Neural cell (in vitro differentiated cells): Measurements from ENCODE around the gene EIF2D. TPM values are rescaled to one million over a fixed set of nuclear protein-coding genes. Genes with fewer than 3 reads are reported as not detected.

ENCODE experiments used
- H2AFZ ChIP-seq: fragments of 200-600, 300-800 bp; sonication (generic), shearing (Covaris generic); 2 replicates; pipeline ENCODE4 v1.6.0; 2014; ENCODE audit warnings: low read depth, mild to moderate bottlenecking, antibody characterized with exemption, low read length, moderate library complexity
- H3F3A ChIP-seq: fragments of 200-600 bp; shearing (Covaris generic); 2 replicates; pipeline ENCODE4 v1.6.1; 2016; ENCODE audit warnings: mild to moderate bottlenecking, moderate library complexity, mixed read lengths, antibody characterized with exemption, low read length; ENCODE audit not compliant: insufficient read depth, poor library complexity, severe bottlenecking
- H3K27ac ChIP-seq: fragments of 200-600, 300-800 bp; sonication (generic), shearing (Covaris generic); 2 replicates; pipeline ENCODE4 v1.5.1; 2014; ENCODE audit warnings: mild to moderate bottlenecking, low read length, moderate library complexity
- H3K27me3 ChIP-seq: fragments of 300-800, 200-600 bp; sonication (generic), shearing (Covaris generic); 2 replicates; pipeline ENCODE4 v1.6.0; 2014; ENCODE audit warnings: mild to moderate bottlenecking, low read depth, low read length, moderate library complexity; ENCODE audit not compliant: insufficient read depth
- H3K36me3 ChIP-seq: fragments of 300-800, 200-600 bp; sonication (generic), shearing (Covaris generic); 2 replicates; pipeline ENCODE4 v1.5.1; 2014; ENCODE audit warnings: mild to moderate bottlenecking, antibody characterized with exemption, low read length, moderate library complexity; ENCODE audit not compliant: insufficient read depth
- H3K4me2 ChIP-seq: fragments of 300-800, 200-600 bp; sonication (generic), shearing (Covaris generic); 2 replicates; pipeline ENCODE4 v1.6.0; 2014; ENCODE audit warnings: mild to moderate bottlenecking, low read length
- H3K4me3 ChIP-seq: fragments of 300-800, 200-600 bp; sonication (generic), shearing (Covaris generic); 2 replicates; pipeline ENCODE4 v1.5.1; 2014; ENCODE audit warnings: mild to moderate bottlenecking, low read length, moderate library complexity
- H3K79me2 ChIP-seq: fragments of 200-600 bp; shearing (Covaris generic); replicated peaks from 2 replicates; pipeline ENCODE4 v1.6.0; 2014; ENCODE audit warnings: mild to moderate bottlenecking, low read length, moderate library complexity; ENCODE audit not compliant: insufficient read depth
- H3K9ac ChIP-seq: fragments of 300-800, 200-600 bp; sonication (generic), shearing (Covaris generic); 2 replicates; pipeline ENCODE4 v1.6.1; 2016; ENCODE audit warnings: mild to moderate bottlenecking, low read length, mixed read lengths
- H3K9me2 ChIP-seq: fragments of 200-600 bp; shearing (Covaris generic); 2 replicates; pipeline ENCODE4 v1.6.1; 2016; ENCODE audit warnings: mild to moderate bottlenecking, low read length, mixed read lengths; ENCODE audit not compliant: insufficient read depth
- H3K9me3 ChIP-seq: fragments of 200-600, 300-800 bp; sonication (generic), shearing (Covaris generic); 2 replicates; pipeline ENCODE4 v1.6.1; 2016; ENCODE audit warnings: mild to moderate bottlenecking, mixed run types, low read length, moderate library complexity, mixed read lengths
- H4K20me1 ChIP-seq: fragments of 200-600 bp; shearing (Covaris generic); 2 replicates; pipeline ENCODE4 v1.6.1; 2016; ENCODE audit warnings: mild to moderate bottlenecking, mixed run types; ENCODE audit not compliant: insufficient read depth
- EP300 ChIP-seq: fragments of 450-650 bp; conservative IDR thresholded peaks from 2 replicates; pipeline ENCODE4 v1.6.1; 2014; ENCODE audit warnings: antibody characterized with exemption, mild to moderate bottlenecking, moderate library complexity; ENCODE audit not compliant: poor library complexity, severe bottlenecking
- EZH2 ChIP-seq: fragments of 200-600, 300-800 bp; shearing (Covaris generic), sonication (generic); IDR thresholded peaks from 2 replicates; pipeline ENCODE4 v1.6.1; 2014; ENCODE audit warnings: antibody characterized with exemption, low read length, borderline replicate concordance, mild to moderate bottlenecking; ENCODE audit not compliant: insufficient read depth, poor library complexity, severe bottlenecking
- MXI1 ChIP-seq: fragments of 450-650 bp; conservative IDR thresholded peaks from 2 replicates; pipeline ENCODE4 v1.6.1; 2014; ENCODE audit warnings: antibody characterized with exemption, mild to moderate bottlenecking; ENCODE audit not compliant: poor library complexity, severe bottlenecking
- POLR2AphosphoS5 ChIP-seq: IDR thresholded peaks from 2 replicates; pipeline ENCODE4 v1.6.1; 2012
- RAD21 ChIP-seq: fragments of 450-650 bp; conservative IDR thresholded peaks from 2 replicates; pipeline ENCODE4 v1.6.1; 2014; ENCODE audit warnings: antibody characterized with exemption, mild to moderate bottlenecking, moderate library complexity
- SMC3 ChIP-seq: fragments of 450-650 bp; conservative IDR thresholded peaks from 2 replicates; pipeline ENCODE4 v1.6.1; 2014; ENCODE audit warnings: antibody characterized with exemption, mild to moderate bottlenecking, moderate library complexity; ENCODE audit not compliant: poor library complexity
- TAF1 ChIP-seq: IDR thresholded peaks from 2 replicates; pipeline ENCODE4 v1.6.1; 2012; ENCODE audit warnings: low read depth
- polyA plus RNA-seq: library from polyadenylated mRNA; depleted of rRNA; stranded (reverse); fragments of >200 nt; gene quantifications from 2 replicates; pipeline ENCODE4 v1.2.3, GENCODE V29; 2014
- TF ChIP-seq, protein P1 (sequence below): IDR thresholded peaks from 2 replicates; pipeline ENCODE4 v1.6.1; 2012; ENCODE audit warnings: borderline replicate concordance
- TF ChIP-seq, protein P2 (sequence below): fragments of 450-650 bp; IDR thresholded peaks from 2 replicates; pipeline ENCODE4 v1.5.1; 2014; ENCODE audit warnings: antibody characterized with exemption, mild to moderate bottlenecking, moderate library complexity; ENCODE audit not compliant: poor library complexity, severe bottlenecking

The EIF2D gene
- polyA plus RNA-seq, 1 donor from 2014 or later, result 37.1 TPM

- Histone ChIP-seq H3K79me2 (no peaks in the 10 kb centered on the region), H3K36me3 (no peaks in the 10 kb centered on the region), H3K9me2 (no peaks in the 10 kb centered on the region), H3K9me3 (no peaks in the 10 kb centered on the region), H3K27me3 (no peaks in the 10 kb centered on the region), H3K27ac (no peak overlapping the region), H4K20me1 (no peaks in the 10 kb centered on the region), H3K4me2 (no peak overlapping the region), H3F3A (no peaks in the 10 kb centered on the region), H3K9ac (no peak overlapping the region), H2AFZ (no peak overlapping the region), H3K4me3 (no peak overlapping the region)
- TF ChIP-seq SMC3, result no peak
- TF ChIP-seq EP300, result no peak
- no peak for TF ChIP-seq TAF1
- no peak for TF ChIP-seq RAD21
- no peak for TF ChIP-seq POLR2AphosphoS5
- TF ChIP-seq, protein P1, sequence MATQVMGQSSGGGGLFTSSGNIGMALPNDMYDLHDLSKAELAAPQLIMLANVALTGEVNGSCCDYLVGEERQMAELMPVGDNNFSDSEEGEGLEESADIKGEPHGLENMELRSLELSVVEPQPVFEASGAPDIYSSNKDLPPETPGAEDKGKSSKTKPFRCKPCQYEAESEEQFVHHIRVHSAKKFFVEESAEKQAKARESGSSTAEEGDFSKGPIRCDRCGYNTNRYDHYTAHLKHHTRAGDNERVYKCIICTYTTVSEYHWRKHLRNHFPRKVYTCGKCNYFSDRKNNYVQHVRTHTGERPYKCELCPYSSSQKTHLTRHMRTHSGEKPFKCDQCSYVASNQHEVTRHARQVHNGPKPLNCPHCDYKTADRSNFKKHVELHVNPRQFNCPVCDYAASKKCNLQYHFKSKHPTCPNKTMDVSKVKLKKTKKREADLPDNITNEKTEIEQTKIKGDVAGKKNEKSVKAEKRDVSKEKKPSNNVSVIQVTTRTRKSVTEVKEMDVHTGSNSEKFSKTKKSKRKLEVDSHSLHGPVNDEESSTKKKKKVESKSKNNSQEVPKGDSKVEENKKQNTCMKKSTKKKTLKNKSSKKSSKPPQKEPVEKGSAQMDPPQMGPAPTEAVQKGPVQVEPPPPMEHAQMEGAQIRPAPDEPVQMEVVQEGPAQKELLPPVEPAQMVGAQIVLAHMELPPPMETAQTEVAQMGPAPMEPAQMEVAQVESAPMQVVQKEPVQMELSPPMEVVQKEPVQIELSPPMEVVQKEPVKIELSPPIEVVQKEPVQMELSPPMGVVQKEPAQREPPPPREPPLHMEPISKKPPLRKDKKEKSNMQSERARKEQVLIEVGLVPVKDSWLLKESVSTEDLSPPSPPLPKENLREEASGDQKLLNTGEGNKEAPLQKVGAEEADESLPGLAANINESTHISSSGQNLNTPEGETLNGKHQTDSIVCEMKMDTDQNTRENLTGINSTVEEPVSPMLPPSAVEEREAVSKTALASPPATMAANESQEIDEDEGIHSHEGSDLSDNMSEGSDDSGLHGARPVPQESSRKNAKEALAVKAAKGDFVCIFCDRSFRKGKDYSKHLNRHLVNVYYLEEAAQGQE, result no peak
- TF ChIP-seq MXI1, result no peak
- TF ChIP-seq, protein P2, sequence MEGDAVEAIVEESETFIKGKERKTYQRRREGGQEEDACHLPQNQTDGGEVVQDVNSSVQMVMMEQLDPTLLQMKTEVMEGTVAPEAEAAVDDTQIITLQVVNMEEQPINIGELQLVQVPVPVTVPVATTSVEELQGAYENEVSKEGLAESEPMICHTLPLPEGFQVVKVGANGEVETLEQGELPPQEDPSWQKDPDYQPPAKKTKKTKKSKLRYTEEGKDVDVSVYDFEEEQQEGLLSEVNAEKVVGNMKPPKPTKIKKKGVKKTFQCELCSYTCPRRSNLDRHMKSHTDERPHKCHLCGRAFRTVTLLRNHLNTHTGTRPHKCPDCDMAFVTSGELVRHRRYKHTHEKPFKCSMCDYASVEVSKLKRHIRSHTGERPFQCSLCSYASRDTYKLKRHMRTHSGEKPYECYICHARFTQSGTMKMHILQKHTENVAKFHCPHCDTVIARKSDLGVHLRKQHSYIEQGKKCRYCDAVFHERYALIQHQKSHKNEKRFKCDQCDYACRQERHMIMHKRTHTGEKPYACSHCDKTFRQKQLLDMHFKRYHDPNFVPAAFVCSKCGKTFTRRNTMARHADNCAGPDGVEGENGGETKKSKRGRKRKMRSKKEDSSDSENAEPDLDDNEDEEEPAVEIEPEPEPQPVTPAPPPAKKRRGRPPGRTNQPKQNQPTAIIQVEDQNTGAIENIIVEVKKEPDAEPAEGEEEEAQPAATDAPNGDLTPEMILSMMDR, result no peak
- no peak for TF ChIP-seq EZH2
Observed at GRCh38 chr1:206651958-206652890, 40.0 kb upstream of the EIF2D start.

DNA sequence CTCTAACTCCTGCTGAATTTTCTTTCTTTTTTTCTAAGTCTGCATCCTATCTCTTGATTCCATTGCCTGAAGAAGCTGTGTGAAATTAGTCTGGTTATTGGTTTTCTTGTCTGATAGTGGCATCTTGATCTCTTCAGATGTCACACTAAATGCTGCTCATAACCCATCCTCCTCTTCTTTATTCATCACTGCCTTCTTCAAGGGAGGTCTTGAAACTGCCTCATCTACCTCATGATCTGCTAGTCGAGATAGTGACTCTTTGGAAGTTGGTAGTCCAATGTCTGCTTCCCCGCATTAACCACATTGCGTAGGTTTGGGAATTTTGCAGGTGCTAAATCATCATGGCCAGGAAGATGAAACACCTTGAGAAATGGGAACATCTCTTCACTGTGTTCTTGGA lies 38.7 kb upstream of the EIF2D start:
- no peak for TF ChIP-seq EZH2
- TF ChIP-seq, protein P2, result no peak
- TF ChIP-seq TAF1, result no peak
- no peak for TF ChIP-seq EP300
- no peak for TF ChIP-seq SMC3
- TF ChIP-seq POLR2AphosphoS5, result no peak
- TF ChIP-seq, protein P1, result no peak
- no peak for TF ChIP-seq RAD21
- TF ChIP-seq MXI1, result no peak
- H3K4me2 ChIP-seq, result no peak overlapping the region
- no peaks in the 10 kb centered on the region for H3K27me3 ChIP-seq
- no peak overlapping the region for H3K4me3 ChIP-seq
- H2AFZ ChIP-seq, result no peak overlapping the region
- H3K27ac ChIP-seq, result no peak overlapping the region
- H3K9me2 ChIP-seq, result no peaks in the 10 kb centered on the region
- H3K79me2 ChIP-seq, result no peaks in the 10 kb centered on the region
- H3F3A ChIP-seq, result no peaks in the 10 kb centered on the region
- H4K20me1 ChIP-seq, result no peaks in the 10 kb centered on the region
- H3K9me3 ChIP-seq, result no peaks in the 10 kb centered on the region
- H3K9ac ChIP-seq, result no peak overlapping the region
- H3K36me3 ChIP-seq, result no peaks in the 10 kb centered on the region
